Measurements from ENCODE around the gene ERO1B.

The ERO1B gene

GRCh38 chr1:236242568-236242967 is 39.2 kb downstream of the ERO1B start:
- no peak for DNase-seq
- no peak overlapping the region for H3K27ac ChIP-seq
- no peaks in the 10 kb centered on the region for H3K27me3 ChIP-seq (ENCODE audit: insufficient read depth, low read depth, severe bottlenecking)
- no peak for TF ChIP-seq CTCF (IDR thresholded peaks at IDR 0.05; ENCODE audit: low read depth, low read length)
- H3K4me3 ChIP-seq (ENCODE audit: low read depth, low read length): no peak overlapping the region
- H3K36me3 ChIP-seq: no peaks in the 10 kb centered on the region
- H3K9me3 ChIP-seq (ENCODE audit: severe bottlenecking): no peaks in the 10 kb centered on the region

- H3K27me3 ChIP-seq (ENCODE audit: insufficient read depth, low read depth, severe bottlenecking): no peaks in the 10 kb centered on the region
- no peaks in the 10 kb centered on the region for H3K36me3 ChIP-seq
- no peak overlapping the region for H3K4me3 ChIP-seq (ENCODE audit: low read depth, low read length)
- DNase-seq: no peak
- H3K27ac ChIP-seq: no peak overlapping the region
- H3K9me3 ChIP-seq (ENCODE audit: severe bottlenecking): no peaks in the 10 kb centered on the region
- no peak for TF ChIP-seq CTCF (IDR thresholded peaks at IDR 0.05; ENCODE audit: low read depth, low read length)
Measured at GRCh38 chr1:236240675-236241074, 41.1 kb downstream of the ERO1B start.

- Histone ChIP-seq H3K9me3 (ENCODE audit: severe bottlenecking) (no peaks in the 10 kb centered on the region), H3K36me3 (no peaks in the 10 kb centered on the region), H3K27me3 (ENCODE audit: insufficient read depth, low read depth, severe bottlenecking) (no peaks in the 10 kb centered on the region), H3K27ac (no peak overlapping the region), H3K4me3 (ENCODE audit: low read depth, low read length) (no peak overlapping the region)
- DNase-seq: no peak
- TF ChIP-seq CTCF (IDR thresholded peaks at IDR 0.05; ENCODE audit: low read depth, low read length): no peak
Measured at GRCh38 chr1:236239092-236239585, 42.6 kb downstream of the ERO1B start.

GRCh38 chr1:236235116-236235515 is 46.6 kb downstream of the ERO1B start:
- no peaks in the 10 kb centered on the region for H3K9me3 ChIP-seq (ENCODE audit: severe bottlenecking)
- H3K36me3 ChIP-seq: no peaks in the 10 kb centered on the region
- TF ChIP-seq CTCF (IDR thresholded peaks at IDR 0.05; ENCODE audit: low read depth, low read length): no peak
- no peak for DNase-seq
- H3K27me3 ChIP-seq (ENCODE audit: insufficient read depth, low read depth, severe bottlenecking): no peaks in the 10 kb centered on the region
- no peak overlapping the region for H3K27ac ChIP-seq
- H3K4me3 ChIP-seq (ENCODE audit: low read depth, low read length): no peak overlapping the region

- H3K9me3 ChIP-seq (ENCODE audit: severe bottlenecking): no peaks in the 10 kb centered on the region
- no peak for DNase-seq
- no peaks in the 10 kb centered on the region for H3K27me3 ChIP-seq (ENCODE audit: insufficient read depth, low read depth, severe bottlenecking)
- H3K27ac ChIP-seq: no peak overlapping the region
- TF ChIP-seq CTCF (IDR thresholded peaks at IDR 0.05; ENCODE audit: low read depth, low read length): no peak
- no peak overlapping the region for H3K4me3 ChIP-seq (ENCODE audit: low read depth, low read length)
- H3K36me3 ChIP-seq: no peaks in the 10 kb centered on the region
Measured at GRCh38 chr1:236228411-236228810, 53.3 kb downstream of the ERO1B start.

- Histone ChIP-seq H3K27me3 (ENCODE audit: insufficient read depth, low read depth, severe bottlenecking) (no peaks in the 10 kb centered on the region), H3K27ac (no peak overlapping the region), H3K36me3 (no peaks in the 10 kb centered on the region), H3K4me3 (ENCODE audit: low read depth, low read length) (no peak overlapping the region), H3K9me3 (ENCODE audit: severe bottlenecking) (no peaks in the 10 kb centered on the region)
- TF ChIP-seq CTCF (IDR thresholded peaks at IDR 0.05; ENCODE audit: low read depth, low read length): no peak
- DNase-seq: no peak
Measured at GRCh38 chr1:236222632-236223031, 59.1 kb downstream of the ERO1B start.
